GM10248 (cell line): Measurements from ENCODE around the gene ALS2.

Experiments
- CTCF ChIA-PET: fragments of 300-600 bp; sonication (Branson Sonifier 250); formaldehyde crosslinking; extraction: SDS; loops from one replicate; lab custom pipeline; 2021; ENCODE audit warnings: antibody characterized with exemption; lab: Yijun Ruan, JAX
- POLR2A ChIA-PET: fragments of 350-650 bp; sonication (Branson Sonifier 250); formaldehyde crosslinking; extraction: SDS; loops from one replicate; lab custom pipeline; 2020; ENCODE audit warnings: antibody characterized with exemption; lab: Yijun Ruan, JAX
- DNase-seq: peaks from one replicate; pipeline ENCODE4 v3.0.0; 2012; ENCODE audit errors: extremely low spot score
- CTCF ChIP-seq: IDR thresholded peaks from 2 replicates; pipeline ENCODE4 v1.5.1; 2012; ENCODE audit warnings: mild to moderate bottlenecking, low read depth; ENCODE audit errors: extremely low read depth, missing control alignments, control extremely low read depth

The ALS2 gene

GRCh38 chr2:201656102-201656501 is 124.6 kb downstream of the ALS2 start:
- DNase-seq, result no peak
- TF ChIP-seq CTCF, result no peak
- ChIA-PET CTCF (no interaction called here), POLR2A (no interaction called here)

GRCh38 chr2:201654616-201655384 is 125.9 kb downstream of the ALS2 start:
- CTCF ChIA-PET, result interaction anchor here (1.0 to 1.5 kb wide), 2 partner anchors 9 to 11 kb away, joined by 3 to 4 read pairs; partner anchors contain the start of gene TMEM237
- no peak for TF ChIP-seq CTCF
- DNase-seq, result no peak
- POLR2A ChIA-PET, result no interaction called here

DNA sequence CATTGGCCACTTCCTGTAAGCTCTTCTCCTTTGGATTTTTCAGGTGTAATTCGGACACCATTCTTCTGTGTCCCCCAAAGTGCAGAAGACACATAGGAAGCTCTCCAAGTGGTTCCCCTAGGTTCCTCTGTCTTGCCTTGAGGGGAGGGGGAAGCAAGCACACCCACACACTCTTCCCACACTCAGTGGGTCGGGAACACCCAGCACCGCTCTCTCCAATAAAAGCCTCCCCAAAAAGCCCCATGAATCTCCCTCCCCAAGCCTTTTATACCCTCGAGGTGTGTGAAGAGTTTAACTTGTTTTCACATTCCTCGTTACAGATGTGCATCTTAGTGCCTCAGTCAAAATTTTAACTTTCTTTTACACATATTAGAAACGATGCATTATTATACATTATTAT is 127.5 kb downstream of the ALS2 start:
- CTCF ChIA-PET, result interaction anchor here (0.6 to 1.5 kb wide), 3 partner anchors 10 to 27 kb away, joined by 3 read pairs; no protein-coding TSS in a partner anchor
- no peak for DNase-seq
- no peak for TF ChIP-seq CTCF
- POLR2A ChIA-PET, result no interaction called here
